OCI-LY1 (cell line): ENCODE data around the gene MSANTD4.

Source experiments
- H2AFZ ChIP-seq: fragments of 200-600 bp; sonication (generic), shearing (Covaris generic); 2 replicates; pipeline ENCODE4 v1.6.0; 2014; ENCODE audit warnings: antibody characterized with exemption, mild to moderate bottlenecking, low read length
- H3F3A ChIP-seq: fragments of 200-600 bp; sonication (generic), shearing (Covaris generic); 2 replicates; pipeline ENCODE4 v1.6.0; 2014; ENCODE audit warnings: mild to moderate bottlenecking, antibody characterized with exemption, low read length, moderate library complexity; ENCODE audit not compliant: insufficient read depth
- H3K27ac ChIP-seq: fragments of 200-600 bp; sonication (generic); 2 replicates; pipeline ENCODE4 v1.5.1; 2014; ENCODE audit warnings: low read length, mixed run types, mild to moderate bottlenecking, low read depth; ENCODE audit not compliant: poor library complexity, severe bottlenecking
- H3K27me3 ChIP-seq: fragments of 200-600 bp; sonication (generic); 2 replicates; pipeline ENCODE4 v1.6.0; 2014; ENCODE audit warnings: antibody characterized with exemption, mild to moderate bottlenecking, low read length, moderate library complexity; ENCODE audit not compliant: insufficient read depth
- H3K36me3 ChIP-seq: fragments of 200-600 bp; sonication (generic); 2 replicates; pipeline ENCODE4 v1.6.1; 2014; ENCODE audit warnings: mild to moderate bottlenecking, antibody characterized with exemption, low read length, moderate library complexity, mixed read lengths; ENCODE audit not compliant: insufficient read depth
- H3K4me1 ChIP-seq: fragments of 200-600 bp; sonication (generic); 2 replicates; pipeline ENCODE4 v1.5.1; 2014; ENCODE audit warnings: mild to moderate bottlenecking, low read length, moderate library complexity; ENCODE audit not compliant: insufficient read depth, severe bottlenecking
- H3K4me2 ChIP-seq: fragments of 200-600 bp; sonication (generic), shearing (Covaris generic); 2 replicates; pipeline ENCODE4 v1.6.1; 2014; ENCODE audit warnings: low read length
- H3K4me3 ChIP-seq: fragments of 200-600 bp; sonication (generic); 2 replicates; pipeline ENCODE4 v1.5.1; 2014; ENCODE audit warnings: low read length, low read depth, mild to moderate bottlenecking, mixed read lengths; ENCODE audit not compliant: poor library complexity, severe bottlenecking
- H3K79me2 ChIP-seq: fragments of 200-600 bp; shearing (Covaris generic); 2 replicates; pipeline ENCODE4 v1.6.1; 2016; ENCODE audit warnings: mixed run types, low read length, mixed read lengths; ENCODE audit not compliant: insufficient read depth
- H3K9ac ChIP-seq: fragments of 200-600 bp; sonication (generic), shearing (Covaris generic); 2 replicates; pipeline ENCODE4 v1.6.1; 2014; ENCODE audit warnings: mild to moderate bottlenecking, low read length, mixed read lengths
- H3K9me2 ChIP-seq: fragments of 200-600 bp; sonication (generic), shearing (Covaris generic); 2 replicates; pipeline ENCODE4 v1.6.1; 2014; ENCODE audit warnings: low read depth, mild to moderate bottlenecking, low read length, mixed read lengths
- H3K9me3 ChIP-seq: fragments of 200-600 bp; shearing (Covaris generic); 2 replicates; pipeline ENCODE4 v1.6.1; 2014; ENCODE audit warnings: low read length, mixed read lengths
- H4K20me1 ChIP-seq: fragments of 200-600 bp; sonication (generic), shearing (Covaris generic); 2 replicates; pipeline ENCODE4 v1.6.0; 2016; ENCODE audit warnings: mild to moderate bottlenecking, low read length; ENCODE audit not compliant: insufficient read depth
- EZH2 ChIP-seq: fragments of 200-600 bp; sonication (generic), shearing (Covaris generic); IDR thresholded peaks from 2 replicates; pipeline ENCODE4 v1.8.0; 2017; ENCODE audit warnings: borderline replicate concordance, mixed run types, mild to moderate bottlenecking, antibody characterized with exemption, low read length, moderate library complexity, mixed read lengths
- TF ChIP-seq, protein P1 (sequence below): fragments of 200-600 bp; sonication (generic), shearing (Covaris generic); IDR thresholded peaks from 2 replicates; pipeline ENCODE4 v1.5.1; 2017; ENCODE audit warnings: mild to moderate bottlenecking, antibody characterized with exemption, low read length, moderate library complexity, mixed read lengths

The MSANTD4 gene

DNA sequence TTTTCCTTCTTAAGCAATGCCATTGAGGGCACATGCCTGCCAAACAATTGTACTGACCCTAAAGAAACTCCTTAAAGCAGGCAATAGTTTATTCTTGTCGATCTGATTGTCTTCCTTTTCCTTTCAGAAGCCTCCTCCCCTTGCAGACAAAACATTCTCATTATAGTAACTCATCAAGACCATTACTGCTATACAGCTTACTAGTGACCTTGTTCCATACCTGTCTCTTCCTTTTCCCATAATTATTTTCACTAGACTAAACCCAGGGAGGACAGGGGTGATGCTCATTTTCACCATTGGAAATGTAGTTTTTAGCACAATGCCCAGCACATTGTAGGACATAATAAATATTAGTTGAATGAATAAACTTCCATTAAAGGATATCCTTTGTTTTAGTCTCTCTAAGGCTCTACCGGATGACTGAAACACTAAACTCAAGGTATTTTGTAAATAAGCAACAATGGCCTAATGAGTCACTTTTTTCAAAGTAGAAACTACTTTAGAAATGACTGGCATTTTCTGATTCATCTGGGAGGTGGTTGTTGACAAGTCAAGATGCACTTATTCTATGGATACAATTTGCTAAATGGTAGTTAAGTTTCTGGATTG lies 9.3 kb upstream of the MSANTD4 start:
- no peaks in the 10 kb centered on the region for H3K9me2 ChIP-seq
- no peak for TF ChIP-seq EZH2
- TF ChIP-seq, protein P1, sequence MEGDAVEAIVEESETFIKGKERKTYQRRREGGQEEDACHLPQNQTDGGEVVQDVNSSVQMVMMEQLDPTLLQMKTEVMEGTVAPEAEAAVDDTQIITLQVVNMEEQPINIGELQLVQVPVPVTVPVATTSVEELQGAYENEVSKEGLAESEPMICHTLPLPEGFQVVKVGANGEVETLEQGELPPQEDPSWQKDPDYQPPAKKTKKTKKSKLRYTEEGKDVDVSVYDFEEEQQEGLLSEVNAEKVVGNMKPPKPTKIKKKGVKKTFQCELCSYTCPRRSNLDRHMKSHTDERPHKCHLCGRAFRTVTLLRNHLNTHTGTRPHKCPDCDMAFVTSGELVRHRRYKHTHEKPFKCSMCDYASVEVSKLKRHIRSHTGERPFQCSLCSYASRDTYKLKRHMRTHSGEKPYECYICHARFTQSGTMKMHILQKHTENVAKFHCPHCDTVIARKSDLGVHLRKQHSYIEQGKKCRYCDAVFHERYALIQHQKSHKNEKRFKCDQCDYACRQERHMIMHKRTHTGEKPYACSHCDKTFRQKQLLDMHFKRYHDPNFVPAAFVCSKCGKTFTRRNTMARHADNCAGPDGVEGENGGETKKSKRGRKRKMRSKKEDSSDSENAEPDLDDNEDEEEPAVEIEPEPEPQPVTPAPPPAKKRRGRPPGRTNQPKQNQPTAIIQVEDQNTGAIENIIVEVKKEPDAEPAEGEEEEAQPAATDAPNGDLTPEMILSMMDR, result no peak
- no peaks in the 10 kb centered on the region for H3K36me3 ChIP-seq
- H3K27me3 ChIP-seq, result no peaks in the 10 kb centered on the region
- no peak overlapping the region for H3K9ac ChIP-seq
- H3K27ac ChIP-seq, result no peak overlapping the region
- H2AFZ ChIP-seq, result no peak overlapping the region
- no peaks in the 10 kb centered on the region for H3F3A ChIP-seq
- no peak overlapping the region for H3K4me2 ChIP-seq
- H3K4me3 ChIP-seq, result no peak overlapping the region
- H4K20me1 ChIP-seq, result no peaks in the 10 kb centered on the region
- no peaks in the 10 kb centered on the region for H3K79me2 ChIP-seq
- H3K9me3 ChIP-seq, result no peaks in the 10 kb centered on the region
- H3K4me1 ChIP-seq, result no peaks in the 10 kb centered on the region

DNA sequence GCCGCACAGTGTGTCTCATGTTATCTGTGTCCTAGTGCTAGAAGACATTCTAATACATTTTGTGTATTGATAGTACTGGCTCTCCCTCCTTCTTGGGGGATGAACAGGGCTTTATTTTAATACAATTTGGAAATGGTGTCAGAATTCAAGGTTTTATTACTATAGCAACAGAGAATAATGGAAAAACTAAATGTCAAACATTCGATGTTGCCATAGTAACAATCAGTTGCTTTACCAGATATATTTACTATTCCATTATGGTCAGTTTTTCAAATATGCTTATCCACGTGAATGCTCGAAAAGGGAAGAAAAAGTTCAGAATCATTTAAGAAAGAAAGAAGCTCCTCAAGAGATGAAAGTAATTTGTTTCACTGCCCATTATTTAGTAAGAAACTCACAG lies 8.6 kb upstream of the MSANTD4 start:
- TF ChIP-seq, protein P1, result no peak
- no peak for TF ChIP-seq EZH2

GRCh38 chr11:106022795-106023275 lies 795 bp upstream of the MSANTD4 start:
- no peaks in the 10 kb centered on the region for H4K20me1 ChIP-seq
- H3K9me2 ChIP-seq, result no peaks in the 10 kb centered on the region
- no peaks in the 10 kb centered on the region for H3K9me3 ChIP-seq
- peak overlapping the region; percentile 91 for H3K4me3 ChIP-seq
- no peak for TF ChIP-seq EZH2
- TF ChIP-seq, protein P1, result no peak
- peak overlapping the region; percentile 34 for H3K27ac ChIP-seq
- H3K27me3 ChIP-seq, result no peaks in the 10 kb centered on the region
- peak overlapping the region; percentile 37; the same call in 1 of the 2 replicates for H3K9ac ChIP-seq
- H3K79me2 ChIP-seq, result peaks cover 37% of the 10 kb centered on the region
- H3K36me3 ChIP-seq, result peaks cover 19% of the 10 kb centered on the region
- peak overlapping the region; percentile 64 for H3K4me2 ChIP-seq
- 0 out of 2 replicates have a peak overlapping the region, but pooled peaks have one; percentile 31 for H2AFZ ChIP-seq
- H3F3A ChIP-seq, result no peaks in the 10 kb centered on the region
- H3K4me1 ChIP-seq, result peaks cover 33% of the 10 kb centered on the region

More for the DNA sequence above, 8.6 kb upstream of the MSANTD4 start:
- no peak overlapping the region for H3K4me2 ChIP-seq
- no peaks in the 10 kb centered on the region for H4K20me1 ChIP-seq
- H3K4me3 ChIP-seq, result no peak overlapping the region
- no peaks in the 10 kb centered on the region for H3K9me3 ChIP-seq
- H3K27ac ChIP-seq, result no peak overlapping the region
- H3K36me3 ChIP-seq, result no peaks in the 10 kb centered on the region
- no peak overlapping the region for H3K9ac ChIP-seq
- H3K4me1 ChIP-seq, result no peaks in the 10 kb centered on the region
- no peaks in the 10 kb centered on the region for H3F3A ChIP-seq
- H2AFZ ChIP-seq, result no peak overlapping the region
- H3K27me3 ChIP-seq, result no peaks in the 10 kb centered on the region
- no peaks in the 10 kb centered on the region for H3K79me2 ChIP-seq
- no peaks in the 10 kb centered on the region for H3K9me2 ChIP-seq
